WTC11 (cell line): ENCODE measurements around the gene PGLYRP3. TPM values are rescaled to one million over a fixed set of nuclear protein-coding genes. Genes with fewer than 3 reads are reported as not detected.

Source experiments
- ATAC-seq: fragments of 200-7000 bp; cut with Tn5 transposase; 2 replicates; pipeline ENCODE4 v1.10.0; 2021; ENCODE audit warnings: mild to moderate bottlenecking, moderate library complexity
- CTCF ChIA-PET: fragments of 300-600 bp; sonication (Branson Sonifier 250); formaldehyde crosslinking; loops from one replicate; lab custom pipeline; 2021; ENCODE audit warnings: antibody characterized with exemption; lab: Charles Lee
- POLR2A ChIA-PET: fragments of 350-600 bp; sonication (Branson Sonifier 250); formaldehyde crosslinking; loops from one replicate; lab custom pipeline; 2021; ENCODE audit warnings: antibody characterized with exemption; lab: Charles Lee
- DNase-seq: peaks from one replicate; pipeline ENCODE4 v3.0.0; 2021; ENCODE audit warnings: low spot score
- H3K27ac Mint-ChIP-seq: 2 replicates; pipeline ENCODE4 v1.8.0; 2021; ENCODE audit warnings: mixed read lengths
- H3K27me3 Mint-ChIP-seq: 2 replicates; pipeline ENCODE4 v1.8.0; 2021; ENCODE audit warnings: low read depth, mild to moderate bottlenecking, moderate library complexity, mixed read lengths
- H3K36me3 Mint-ChIP-seq: 2 replicates; pipeline ENCODE4 v1.8.0; 2021; ENCODE audit warnings: mixed read lengths
- H3K4me1 Mint-ChIP-seq: 2 replicates; pipeline ENCODE4 v1.8.0; 2022; ENCODE audit warnings: mixed read lengths
- H3K4me3 Mint-ChIP-seq: 2 replicates; pipeline ENCODE4 v1.8.0; 2021; ENCODE audit warnings: mild to moderate bottlenecking, moderate library complexity, mixed read lengths
- H3K9me3 Mint-ChIP-seq: 2 replicates; pipeline ENCODE4 v1.8.0; 2021; ENCODE audit warnings: mixed read lengths
- AFF4 ChIP-seq: sonication (generic); formaldehyde crosslinking; IDR thresholded peaks from 2 replicates; pipeline ENCODE4 v1.8.1; 2023; ENCODE audit warnings: mild to moderate bottlenecking, missing genetic modification reagents, borderline replicate concordance
- E2F5 ChIP-seq: sonication (generic); formaldehyde crosslinking; IDR thresholded peaks from 2 replicates; pipeline ENCODE4 v1.8.1; 2022; ENCODE audit warnings: mild to moderate bottlenecking, moderate library complexity, missing genetic modification reagents
- FOXP4 ChIP-seq: sonication (generic); formaldehyde crosslinking; IDR thresholded peaks from 2 replicates; pipeline ENCODE4 v1.8.0; 2022; ENCODE audit warnings: mild to moderate bottlenecking, missing genetic modification reagents
- GTF2I ChIP-seq: fragments of 250-450 bp; sonication (Bioruptor Pico); conservative IDR thresholded peaks from 2 replicates; pipeline ENCODE4 v1.4.0; 2021; ENCODE audit warnings: mild to moderate bottlenecking
- HMGA2 ChIP-seq: fragments of 250-450 bp; sonication (Bioruptor Pico); IDR thresholded peaks from 2 replicates; pipeline ENCODE4 v1.4.0; 2021; ENCODE audit warnings: mild to moderate bottlenecking, moderate library complexity
- IRF1 ChIP-seq: sonication (generic); formaldehyde crosslinking; IDR thresholded peaks from 2 replicates; pipeline ENCODE4 v1.8.0; 2023; ENCODE audit warnings: missing genetic modification reagents
- MAX ChIP-seq: sonication (generic); formaldehyde crosslinking; IDR thresholded peaks from 2 replicates; pipeline ENCODE4 v1.8.0; 2022; ENCODE audit warnings: mild to moderate bottlenecking, missing genetic modification reagents
- MYBL2 ChIP-seq: sonication (generic); formaldehyde crosslinking; IDR thresholded peaks from 2 replicates; pipeline ENCODE4 v1.8.1; 2023; ENCODE audit warnings: mild to moderate bottlenecking, moderate library complexity, missing genetic modification reagents
- NFE2L1 ChIP-seq: sonication (generic); formaldehyde crosslinking; IDR thresholded peaks from 2 replicates; pipeline ENCODE4 v1.8.1; 2023; ENCODE audit warnings: missing genetic modification reagents
- STAT6 ChIP-seq: sonication (generic); formaldehyde crosslinking; conservative IDR thresholded peaks from 2 replicates; pipeline ENCODE4 v1.8.1; 2023; ENCODE audit warnings: mild to moderate bottlenecking, low read depth, missing genetic modification reagents, moderate library complexity
- USF1 ChIP-seq: sonication (generic); formaldehyde crosslinking; IDR thresholded peaks from 2 replicates; pipeline ENCODE4 v1.8.0; 2022; ENCODE audit warnings: mild to moderate bottlenecking, missing genetic modification reagents
- USF2 ChIP-seq: sonication (generic); formaldehyde crosslinking; IDR thresholded peaks from 2 replicates; pipeline ENCODE4 v1.8.1; 2023; ENCODE audit warnings: mild to moderate bottlenecking, missing genetic modification reagents, moderate library complexity
- ZNF219 ChIP-seq: sonication (generic); formaldehyde crosslinking; IDR thresholded peaks from 2 replicates; pipeline ENCODE4 v1.8.0; 2023; ENCODE audit warnings: missing genetic modification reagents, mild to moderate bottlenecking, borderline replicate concordance
- ZNF232 ChIP-seq: sonication (generic); formaldehyde crosslinking; IDR thresholded peaks from 2 replicates; pipeline ENCODE4 v1.8.0; 2022; ENCODE audit warnings: mild to moderate bottlenecking, missing genetic modification reagents
- ZNF317 ChIP-seq: sonication (generic); formaldehyde crosslinking; IDR thresholded peaks from 2 replicates; pipeline ENCODE4 v1.8.1; 2023; ENCODE audit warnings: low read depth, mild to moderate bottlenecking, moderate library complexity, missing genetic modification reagents, borderline replicate concordance
- total RNA-seq: library from RNA; stranded (reverse); gene quantifications from 3 replicates; pipeline ENCODE4 v1.2.3, GENCODE V29; 2021

PGLYRP3 gene
- total RNA-seq, 1 experiment from 2014 or later, result not detected

- TF ChIP-seq AFF4 (CRISPR knock-in tag), result no peak
- TF ChIP-seq E2F5 (CRISPR knock-in tag), result no peak
Observed at GRCh38 chr1:153265457-153265856, 47.3 kb downstream of the PGLYRP3 start (continued).

- no peak for DNase-seq
- TF ChIP-seq GTF2I (CRISPR knock-in tag) (no peak), MYBL2 (CRISPR knock-in tag) (no peak), USF2 (no peak), HMGA2 (CRISPR knock-in tag) (no peak), ZNF232 (CRISPR knock-in tag) (no peak), ZNF219 (CRISPR knock-in tag) (no peak), ZNF317 (CRISPR knock-in tag) (no peak)
- H3K9me3 Mint-ChIP-seq, result no peaks in the 10 kb centered on the region
- peaks cover 85% of the 10 kb centered on the region for H3K27me3 Mint-ChIP-seq
- no peak overlapping the region for H3K27ac Mint-ChIP-seq
- no peak for ATAC-seq
- CTCF ChIA-PET, result interaction anchor here (1.2 to 2.3 kb wide), 5 partner anchors 14 to 93 kb away, joined by 3 to 17 read pairs (median 4); no protein-coding TSS in a partner anchor
- POLR2A ChIA-PET, result interaction anchor here (0.6 kb wide), 2 partner anchors 24 to 26 kb away, joined by 3 read pairs; no protein-coding TSS in a partner anchor
- H3K36me3 Mint-ChIP-seq, result no peaks in the 10 kb centered on the region
- peak overlapping the region; percentile 79 for H3K4me3 Mint-ChIP-seq
- peaks cover 13% of the 10 kb centered on the region for H3K4me1 Mint-ChIP-seq
Observed at GRCh38 chr1:153262462-153263157, 50.1 kb downstream of the PGLYRP3 start.

GRCh38 chr1:153262070-153262366 lies 50.7 kb downstream of the PGLYRP3 start:
- Mint-ChIP-seq H3K27me3 (peaks cover 87% of the 10 kb centered on the region), H3K9me3 (no peaks in the 10 kb centered on the region), H3K4me3 (peak overlapping the region; percentile 79), H3K36me3 (no peaks in the 10 kb centered on the region), H3K4me1 (peaks cover 13% of the 10 kb centered on the region), H3K27ac (no peak overlapping the region)
- ChIA-PET POLR2A (no interaction called here), CTCF (interaction anchor here (0.7 to 2.3 kb wide), 5 partner anchors 14 to 93 kb away, joined by 3 to 17 read pairs (median 4); no protein-coding TSS in a partner anchor)
- TF ChIP-seq USF2 (no peak), IRF1 (CRISPR knock-in tag) (no peak), USF1 (CRISPR knock-in tag) (no peak), NFE2L1 (CRISPR knock-in tag) (no peak), FOXP4 (no peak), MYBL2 (CRISPR knock-in tag) (no peak), MAX (CRISPR knock-in tag) (no peak), STAT6 (CRISPR knock-in tag) (no peak)
- ATAC-seq (no peak), DNase-seq (no peak)
